ENCODE measurements around the gene CCDC88C. TPM values are rescaled to one million over a fixed set of nuclear protein-coding genes. Genes with fewer than 3 reads are reported as not detected.

The CCDC88C gene
- total RNA-seq, 2 donors from 2014 or later, result 36.3 to 57.4 TPM

GRCh38 chr14:91330096-91330696 lies 87.4 kb downstream of the CCDC88C start:
- no peak for ATAC-seq
- no peaks in the 10 kb centered on the region for H3K9me3 ChIP-seq

GRCh38 chr14:91329486-91330014 lies 88.1 kb downstream of the CCDC88C start:
- Histone ChIP-seq H3K27me3 (no peaks in the 10 kb centered on the region), H3K4me1 (peaks cover 9% of the 10 kb centered on the region), H3K36me3 (replicated peaks in 1 of 2; ENCODE audit: insufficient read depth in 1 of 2, low read depth in 2 of 2) (no peaks in the 10 kb centered on the region), H3K9me3 (no peaks in the 10 kb centered on the region), H3K4me3 (no peak overlapping the region), H3K27ac (no peak overlapping the region)
- DNase-seq (no peak), ATAC-seq (no peak)
- WGBS, 2 donors, result 38 to 54% methylated on average over 3 of the region's 3 CpGs
- intact Hi-C loops (cut with DNase I), result no loop called here
- no peak for TF ChIP-seq CTCF (IDR thresholded peaks at IDR 0.05)
- TF ChIP-seq POLR2A (IDR thresholded peaks at IDR 0.05), result no peak

More at GRCh38 chr14:91330096-91330696, 87.4 kb downstream of the CCDC88C start:
- intact Hi-C loops (cut with DNase I), result no loop called here
- Histone ChIP-seq H3K4me1 (peaks cover 9% of the 10 kb centered on the region), H3K27me3 (no peaks in the 10 kb centered on the region), H3K36me3 (replicated peaks in 1 of 2; ENCODE audit: insufficient read depth in 1 of 2, low read depth in 2 of 2) (no peaks in the 10 kb centered on the region), H3K27ac (no peak overlapping the region), H3K4me3 (no peak overlapping the region)
- WGBS, 2 donors, result 86 to 89% methylated on average over 14 of the region's 14 CpGs
- no peak for DNase-seq
- TF ChIP-seq POLR2A (IDR thresholded peaks at IDR 0.05), result no peak
- TF ChIP-seq CTCF (IDR thresholded peaks at IDR 0.05), result no peak

- H3K9me3 ChIP-seq, result no peaks in the 10 kb centered on the region
- no peak for DNase-seq
- TF ChIP-seq CTCF (IDR thresholded peaks at IDR 0.05), result no peak
- no peak for TF ChIP-seq POLR2A (IDR thresholded peaks at IDR 0.05)
- peaks cover 9% of the 10 kb centered on the region for H3K4me1 ChIP-seq
- no peak overlapping the region for H3K4me3 ChIP-seq
- WGBS, 2 donors, result 84 to 93% methylated on average over 16 to 27 of the region's 27 CpGs
- H3K36me3 ChIP-seq (replicated peaks in 1 of 2; ENCODE audit: insufficient read depth in 1 of 2, low read depth in 2 of 2), result no peaks in the 10 kb centered on the region
- no peaks in the 10 kb centered on the region for H3K27me3 ChIP-seq
- no peak for ATAC-seq
- H3K27ac ChIP-seq, result no peak overlapping the region
- intact Hi-C loops (cut with DNase I), result no loop called here
Measured at GRCh38 chr14:91328313-91329050, 89.1 kb downstream of the CCDC88C start.

DNA sequence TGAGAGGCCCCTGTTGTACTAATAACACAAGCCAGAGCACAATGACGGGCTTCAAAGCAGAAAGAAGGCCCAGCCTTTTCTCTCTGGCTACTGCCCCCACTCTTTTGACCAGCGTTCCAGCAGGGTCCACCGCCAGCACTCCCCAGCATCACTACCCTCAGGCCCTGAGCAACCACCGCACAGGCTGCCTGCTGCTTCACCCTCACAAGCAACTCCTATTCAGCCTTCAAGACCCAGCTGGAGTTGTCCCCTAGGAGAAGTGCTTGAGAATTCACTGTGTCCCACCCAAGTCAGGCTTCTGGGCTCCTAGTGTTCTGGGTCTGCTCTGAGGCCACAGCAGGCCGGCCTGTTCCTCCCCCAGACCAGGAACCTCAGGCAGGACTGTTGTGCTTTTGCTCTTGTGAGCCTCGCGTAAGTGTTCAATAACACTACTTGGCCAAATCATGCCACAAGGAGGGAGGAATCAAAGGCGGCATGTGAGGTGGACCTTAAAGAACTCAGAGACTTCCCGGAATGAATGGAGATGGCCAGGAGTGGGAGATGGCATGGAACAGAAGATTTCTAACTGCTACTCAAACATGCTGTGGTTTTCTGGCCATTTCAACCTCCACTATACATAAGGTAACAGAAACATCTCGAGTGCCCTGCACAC lies 89.8 kb downstream of the CCDC88C start:
- intact Hi-C loops (cut with DNase I), result no loop called here
- WGBS, 2 donors, result 89 to 93% methylated on average over 8 to 10 of the region's 10 CpGs
- Histone ChIP-seq H3K4me1 (peaks cover 6% of the 10 kb centered on the region), H3K27me3 (no peaks in the 10 kb centered on the region), H3K9me3 (no peaks in the 10 kb centered on the region), H3K36me3 (replicated peaks in 1 of 2; ENCODE audit: insufficient read depth in 1 of 2, low read depth in 2 of 2) (no peaks in the 10 kb centered on the region), H3K4me3 (no peak overlapping the region), H3K27ac (no peak overlapping the region)
- TF ChIP-seq CTCF (IDR thresholded peaks at IDR 0.05) (no peak), POLR2A (IDR thresholded peaks at IDR 0.05) (no peak)
- no peak for ATAC-seq
- no peak for DNase-seq
